Activated CD8-positive, alpha-beta memory T cell treated with anti-CD3 and anti-CD28 coated beads for 24 hours (primary cell): ENCODE measurements around the gene MAST4.

ENCODE experiments used
- DNase-seq: peaks from one replicate; pipeline ENCODE4 v3.0.0-alpha.2; 2020

Gene MAST4

GRCh38 chr5:67002832-67003684 lies 406.9 kb downstream of the MAST4 start:
- no peak for DNase-seq

- DNase-seq: no peak
These were observed 407.4 kb downstream of the MAST4 start for GRCh38 chr5:67003685-67003934.

GRCh38 chr5:67003935-67004729 lies 407.9 kb downstream of the MAST4 start:
- DNase-seq: peak; percentile 87

- no peak for DNase-seq
These were observed 408.6 kb downstream of the MAST4 start for GRCh38 chr5:67004730-67005350.

GRCh38 chr5:67005737-67006499 lies 409.7 kb downstream of the MAST4 start:
- DNase-seq: no peak

GRCh38 chr5:67006500-67006848 lies 410.3 kb downstream of the MAST4 start:
- DNase-seq: no peak

- DNase-seq: no peak
These were observed 412.8 kb downstream of the MAST4 start for GRCh38 chr5:67009028-67009427.

- DNase-seq: no peak
These were observed 414.7 kb downstream of the MAST4 start for GRCh38 chr5:67010684-67011409.

- no peak for DNase-seq
These were observed 415.2 kb downstream of the MAST4 start for GRCh38 chr5:67011422-67011821.

- DNase-seq: no peak
These were observed 416.0 kb downstream of the MAST4 start for GRCh38 chr5:67012171-67012570.

GRCh38 chr5:67013719-67014118 lies 417.5 kb downstream of the MAST4 start:
- DNase-seq: no peak

GRCh38 chr5:67014191-67014590 lies 418.0 kb downstream of the MAST4 start:
- DNase-seq: no peak

- DNase-seq: no peak
These were observed 418.8 kb downstream of the MAST4 start for GRCh38 chr5:67014957-67015400.

GRCh38 chr5:67015541-67016191 lies 419.5 kb downstream of the MAST4 start:
- DNase-seq: no peak

- no peak for DNase-seq
These were observed 423.1 kb downstream of the MAST4 start for GRCh38 chr5:67019065-67019845.

- DNase-seq: no peak
These were observed 424.0 kb downstream of the MAST4 start for GRCh38 chr5:67020096-67020615.

- no peak for DNase-seq
These were observed 424.8 kb downstream of the MAST4 start for GRCh38 chr5:67021031-67021430.

GRCh38 chr5:67021521-67021920 lies 425.3 kb downstream of the MAST4 start:
- no peak for DNase-seq

GRCh38 chr5:67021962-67022361 lies 425.8 kb downstream of the MAST4 start:
- DNase-seq: no peak

GRCh38 chr5:67025457-67025856 lies 429.3 kb downstream of the MAST4 start:
- DNase-seq: no peak

- DNase-seq: no peak
These were observed 430.1 kb downstream of the MAST4 start for GRCh38 chr5:67026278-67026677.
